K562 (cell line): ENCODE measurements around the gene DAO. TPM values are rescaled to one million over a fixed set of nuclear protein-coding genes. Genes with fewer than 3 reads are reported as not detected.
"Not testable (repeated sequence)": the region's sequence is repeated elsewhere in the genome, so short reads cannot be mapped to it uniquely, and the experiment has no call there.

Experiments
- ATAC-seq: fragments of 200-7000 bp; cut with Tn5 transposase; 3 replicates; pipeline ENCODE4 v1.9.1; 2020; ENCODE audit warnings: moderate library complexity
- BruUV-seq: library from RNA; stranded (reverse); fragments of 400-500 nt; replicated peaks from 2 replicates; lab custom pipeline; 2021; lab: Mats Ljungman, UMichigan
- CTCF ChIA-PET: fragments of 300-600 bp; formaldehyde crosslinking; extraction: SDS; loops from one replicate; lab custom pipeline; 2021; ENCODE audit warnings: low intra/inter-chr PET ratio; lab: Yijun Ruan, JAX
- POLR2A ChIA-PET: fragments of 300-600, 350-650 bp; sonication (Branson Sonifier 250); formaldehyde crosslinking; extraction: SDS; loops from one replicate; lab custom pipeline; 2021; ENCODE audit warnings: antibody characterized with exemption, inconsistent platforms; lab: Yijun Ruan, JAX
- DNase-seq, 4 experiments: peaks; one replicate each; pipeline versions ENCODE4 v3.0.0 to v3.0.0-alpha.2; 2011 to 2018; ENCODE audit warnings: low spot score in 3 of 4, mixed read lengths in 3 of 4; ENCODE audit errors: extremely low read depth in 1 of 4
- FAIRE-seq: peaks from 2 replicates; lab custom pipeline; 2011; peaks lifted over from hg19 to GRCh38; lab: Jason Lieb, UNC
- H2AFZ ChIP-seq: 2 replicates; pipeline ENCODE4 v1.6.0; 2011; ENCODE audit warnings: low read depth, low read length, control low read depth, inconsistent platforms
- H3K27ac ChIP-seq: fragments of 200-600 bp; 3 replicates; pipeline ENCODE4 v1.8.0; 2011; ENCODE audit warnings: low read depth, mild to moderate bottlenecking, control low read depth, inconsistent platforms, low read length, moderate library complexity, mixed read lengths; ENCODE audit errors: extremely low read depth
- H3K27me3 ChIP-seq, 2 experiments: fragments of 300-600 bp in 1 of 2; 2 replicates in 1 of 2; 3 replicates in 1 of 2; pipeline versions ENCODE4 v1.6.0 to v1.8.0; 2011; ENCODE audit warnings: inconsistent platforms in 2 of 2, low read length in 2 of 2, mild to moderate bottlenecking in 1 of 2, mixed read lengths in 1 of 2, moderate library complexity in 1 of 2; ENCODE audit not compliant: control insufficient read depth in 2 of 2, insufficient read depth in 2 of 2
- H3K36me3 ChIP-seq: fragments of 300-600 bp; 3 replicates; pipeline ENCODE4 v1.8.0; 2011; ENCODE audit warnings: mild to moderate bottlenecking, low read length, inconsistent platforms; ENCODE audit not compliant: control insufficient read depth, insufficient read depth
- H3K4me1 ChIP-seq, 2 experiments: fragments of 200-600 bp in 1 of 2; replicated peaks in 1 of 2; 2 replicates in 1 of 2; 3 replicates in 1 of 2; pipeline versions ENCODE4 v1.5.1 to v1.8.0; 2011; ENCODE audit warnings: inconsistent platforms in 2 of 2, low read length in 2 of 2, mild to moderate bottlenecking in 1 of 2, mixed read lengths in 1 of 2, moderate library complexity in 1 of 2; ENCODE audit not compliant: control insufficient read depth in 2 of 2, insufficient read depth in 2 of 2
- H3K4me2 ChIP-seq: 2 replicates; pipeline ENCODE4 v1.6.1; 2011; ENCODE audit warnings: low read length, control low read depth, inconsistent platforms, mixed read lengths; ENCODE audit not compliant: insufficient read depth
- H3K4me3 ChIP-seq: fragments of 200-600 bp; sonication (generic), shearing (Covaris generic); 2 replicates; pipeline ENCODE4 v1.5.1; 2016; ENCODE audit warnings: control low read depth, inconsistent platforms
- H3K79me2 ChIP-seq: fragments of 200-600 bp; 3 replicates; pipeline ENCODE4 v1.8.0; 2011; ENCODE audit warnings: low read length, inconsistent platforms; ENCODE audit not compliant: control insufficient read depth, insufficient read depth
- H3K9ac ChIP-seq, 2 experiments: 2 replicates each; pipeline versions ENCODE4 v1.6.0 to v1.6.1; 2011; ENCODE audit warnings: low read depth in 2 of 2, low read length in 2 of 2, control low read depth in 1 of 2, inconsistent platforms in 1 of 2, mild to moderate bottlenecking in 1 of 2, mixed read lengths in 1 of 2; ENCODE audit not compliant: insufficient read depth in 1 of 2
- H3K9me1 ChIP-seq: one replicate; pipeline ENCODE4 v1.6.0; 2011; ENCODE audit warnings: inconsistent platforms, mild to moderate bottlenecking, low read length, moderate library complexity; ENCODE audit not compliant: control insufficient read depth, insufficient read depth
- H3K9me3 ChIP-seq: replicated peaks from 2 replicates; pipeline ENCODE4 v1.5.1; 2011; ENCODE audit warnings: low read depth, low read length, inconsistent platforms; ENCODE audit not compliant: control insufficient read depth, insufficient read depth
- H4K20me1 ChIP-seq: replicated peaks from 2 replicates; pipeline ENCODE4 v1.6.1; 2011; ENCODE audit warnings: low read length, inconsistent platforms, mixed read lengths; ENCODE audit not compliant: control insufficient read depth, insufficient read depth
- HNRNPK ChIP-seq: fragments of 200-400 bp; formaldehyde crosslinking; IDR thresholded peaks from one replicate; pipeline ENCODE4 v1.6.1; 2018; ENCODE audit warnings: mild to moderate bottlenecking, low read depth, low read length; ENCODE audit not compliant: poor library complexity, severe bottlenecking
- JUNB ChIP-seq: fragments of 450-650 bp; formaldehyde crosslinking; conservative IDR thresholded peaks from 2 replicates; pipeline ENCODE4 v1.4.0; 2020; ENCODE audit warnings: mild to moderate bottlenecking
- KDM1A ChIP-seq, 2 experiments: fragments of 450-650 bp; IDR thresholded peaks; 2 replicates each; pipeline ENCODE4 v1.6.1; 2016; ENCODE audit warnings: mild to moderate bottlenecking in 2 of 2
- PCBP1 ChIP-seq: fragments of 200-400 bp; formaldehyde crosslinking; IDR thresholded peaks from 2 replicates; pipeline ENCODE4 v1.6.1; 2018; ENCODE audit warnings: mild to moderate bottlenecking, low read depth, low read length; ENCODE audit not compliant: poor library complexity, severe bottlenecking
- PCBP2 ChIP-seq: fragments of 200-400 bp; formaldehyde crosslinking; IDR thresholded peaks from 2 replicates; pipeline ENCODE4 v1.6.1; 2018; ENCODE audit warnings: low read length, low read depth, mild to moderate bottlenecking, moderate library complexity; ENCODE audit not compliant: poor library complexity, severe bottlenecking
- WGBS: fragments of 100-300 bp; shearing (Covaris generic); methylation state at CpG from one replicate; pipeline ENCODE4 v1.1.6; 2016; ENCODE audit warnings: low coverage, mixed read lengths; ENCODE audit not compliant: insufficient coverage; ENCODE audit errors: missing lambda C conversion rate; 5-methylcytosine and 5-hydroxymethylcytosine counted together
- in situ Hi-C: fragments of 300-500 bp; cut with MboI; formaldehyde crosslinking; loops from 4 replicates; pipeline ENCODE4 v1.15.0; 2018; ENCODE audit warnings: inconsistent platforms, mixed read lengths
- intact Hi-C: fragments of 100-400 bp; cut with micrococcal nuclease; formaldehyde crosslinking; loops from 2 replicates; pipeline ENCODE4 v1.14.2; 2022
- polyA plus RNA-seq, 8 experiments: library from polyadenylated mRNA; depleted of rRNA in 4 of 8; stranded (reverse) in 5 of 8; unstranded in 3 of 8; fragments of >200 nt; fragmentation: Nextera tagmentation in 2 of 8; fragmentation: Illumina TruSeq in 1 of 8; extraction: Ambion mirVana in 2 of 8; extraction: Trizol in 1 of 8; gene quantifications; 2 replicates each; pipeline versions ENCODE4 v1.2.1 to v1.2.3, GENCODE V29; 2011 to 2014; ENCODE audit warnings: inconsistent platforms in 1 of 8, missing spikeins in 1 of 8
- total RNA-seq, 7 experiments: library from RNA; depleted of rRNA in 6 of 7; stranded (reverse); fragments of >200 nt in 6 of 7; fragmentation: Illumina TruSeq in 2 of 7; extraction: Trizol in 2 of 7; gene quantifications; 2 replicates each; pipeline versions ENCODE4 v1.2.1 to v1.2.3, GENCODE V29; 2011 to 2021; ENCODE audit warnings: low replicate concordance in 1 of 7

Gene DAO
- total and polyA plus RNA-seq, 9 of the 15 experiments (the other 6 are each of a cell fraction or from before 2014, with no cell fraction given): not detected

GRCh38 chr12:108859141-108859922 lies 20.6 kb upstream of the DAO start:
- 0 out of 2 replicates have a peak, but pooled peaks cover 13% of the 10 kb centered on the region for H4K20me1 ChIP-seq
- H3K36me3 ChIP-seq, H3K27ac ChIP-seq, in situ Hi-C loops, CTCF ChIA-PET, H3K4me3 ChIP-seq, H3K9me1 ChIP-seq, H3K4me2 ChIP-seq, FAIRE-seq, DNase-seq, H3K27me3 ChIP-seq, H2AFZ ChIP-seq, H3K9me3 ChIP-seq, H3K9ac ChIP-seq, ATAC-seq, BruUV-seq: not testable (repeated sequence)
- 13% methylated on average over 5 of the region's 6 CpGs for WGBS
- peak; percentile 71 to 72; a peak in 3 of 4 replicates for TF ChIP-seq KDM1A (IDR thresholded peaks at IDR 0.05)
- H3K4me1 ChIP-seq: peaks cover 28 to 39% of the 10 kb centered on the region in 2 experiments
- intact Hi-C loops: loop anchor here (5.0 to 10.0 kb wide), 3 partner anchors 37 to 735 kb away; partner anchors contain the start of genes ISCU, SART3 and WSCD2
- H3K79me2 ChIP-seq: peaks cover 11% of the 10 kb centered on the region; the same call in 2 of the 3 replicates
- POLR2A ChIA-PET: interaction anchor here (1.2 to 1.7 kb wide), 3 partner anchors 9 to 14 kb away, joined by 3 to 6 read pairs (median 3); no protein-coding TSS in a partner anchor

- Histone ChIP-seq H2AFZ (no peak overlapping the region), H3K4me2 (no peak overlapping the region), H3K27me3 (peaks cover 0 to 6% of the 10 kb centered on the region in 2 experiments; a peak in 1 of 5 replicates), H3K9me3 (no peaks in the 10 kb centered on the region; the same call in 1 of the 2 replicates), H3K27ac (no peak overlapping the region)
- FAIRE-seq (no peak), DNase-seq (no peak)
- WGBS: 33% methylated on average over 1 of the region's 1 CpG
- TF ChIP-seq HNRNPK (peak; percentile 92), PCBP1 (peak; percentile 76), PCBP2 (peak; percentile 82), JUNB (no peak)
- TF ChIP-seq, all 486 proteins: peak for 3
- Histone ChIP-seq H3K4me3 (no peak overlapping the region), H3K36me3 (no peaks in the 10 kb centered on the region), H3K9me1 (no peaks in the 10 kb centered on the region), H3K9ac (no peak overlapping the region), H3K4me1 (peaks cover 28 to 33% of the 10 kb centered on the region in 2 experiments), H4K20me1 (0 out of 2 replicates have a peak, but pooled peaks cover 13% of the 10 kb centered on the region), H3K79me2 (peaks cover 8% of the 10 kb centered on the region; the same call in 2 of the 3 replicates)
- BruUV-seq: no TSS peak
- ChIA-PET CTCF (no interaction called here), POLR2A (interaction anchor here (1.2 to 1.7 kb wide), 2 partner anchors 9 to 11 kb away, joined by 3 to 6 read pairs; no protein-coding TSS in a partner anchor)
- in situ Hi-C loops (no loop called here), intact Hi-C loops (loop anchor here (5.0 to 10.0 kb wide), 3 partner anchors 38 to 735 kb away; partner anchors contain the start of genes ISCU, SART3 and WSCD2)
- no peak for ATAC-seq
Observed at GRCh38 chr12:108859923-108860291, 20.0 kb upstream of the DAO start.
